Esophagus (tissue), 2 donors: ENCODE data around the gene HPCAL1. TPM values are rescaled to one million over a fixed set of nuclear protein-coding genes. Genes with fewer than 3 reads are reported as not detected.

ENCODE experiments used
- H3K27ac ChIP-seq, 2 donors: one replicate each; pipeline ENCODE4 v1.5.1; 2013; ENCODE audit warnings: low read depth in 2 of 2, mild to moderate bottlenecking in 2 of 2, inconsistent platforms in 1 of 2, low read length in 1 of 2, moderate library complexity in 1 of 2
- H3K27me3 ChIP-seq, 2 donors: one replicate each; pipeline ENCODE4 v1.6.1; 2013; ENCODE audit warnings: low read length in 2 of 2, control low read depth in 1 of 2, mild to moderate bottlenecking in 1 of 2; ENCODE audit not compliant: insufficient read depth in 2 of 2, control insufficient read depth in 1 of 2
- H3K36me3 ChIP-seq, 2 donors: one replicate each; pipeline ENCODE4 v1.6.1; 2013; ENCODE audit warnings: low read length in 1 of 2; ENCODE audit not compliant: control insufficient read depth in 2 of 2, insufficient read depth in 2 of 2
- H3K4me1 ChIP-seq, 2 donors: one replicate each; pipeline ENCODE4 v1.6.1; 2013; ENCODE audit warnings: low read length in 1 of 2; ENCODE audit not compliant: control insufficient read depth in 2 of 2, insufficient read depth in 2 of 2
- H3K4me3 ChIP-seq, 2 donors: one replicate each; pipeline ENCODE4 v1.5.1; 2013; ENCODE audit warnings: low read length in 2 of 2, mild to moderate bottlenecking in 2 of 2, low read depth in 1 of 2, moderate library complexity in 1 of 2
- H3K9me3 ChIP-seq, 2 donors: one replicate each; pipeline ENCODE4 v1.6.1; 2013; ENCODE audit warnings: mild to moderate bottlenecking in 2 of 2, low read depth in 1 of 2, low read length in 1 of 2, moderate library complexity in 1 of 2; ENCODE audit not compliant: control insufficient read depth in 2 of 2, insufficient read depth in 1 of 2
- WGBS, 2 donors: extraction: QIAGEN DNeasy Blood & Tissue Kit; methylation state at CpG; one replicate each; pipeline ENCODE4 v1.1.7; 2013; 5-methylcytosine and 5-hydroxymethylcytosine counted together
- polyA plus RNA-seq, 2 donors: library from polyadenylated mRNA; stranded (reverse); fragments of 200-250 nt; gene quantifications; one replicate each; pipeline ENCODE4 v1.2.3, GENCODE V29; 2013
- donor health status: healthy with polysubstance abuse.
- donor health status: Bipolar disorder and iron deficiency.

Gene HPCAL1
- polyA plus RNA-seq, 2 donors = 6.2 to 13.2 TPM

GRCh38 chr2:10307561-10308156 lies 5.0 kb downstream of the HPCAL1 start:
- Histone ChIP-seq H3K4me3 (no peak overlapping the region), H3K4me1 (peaks cover 3 to 6% of the 10 kb centered on the region in 2 donors), H3K27me3 (no peaks in the 10 kb centered on the region), H3K9me3 (peaks cover 0 to 3% of the 10 kb centered on the region in 2 donors), H3K36me3 (peaks cover 0 to 4% of the 10 kb centered on the region in 2 donors), H3K27ac (no peak overlapping the region)
- whole genome bisulfite sequencing, 2 donors = 69 to 86% methylated on average over 7 of the region's 7 CpGs

- H3K9me3 ChIP-seq = peaks cover 0 to 3% of the 10 kb centered on the region in 2 donors
These were observed 6.2 kb downstream of the HPCAL1 start for GRCh38 chr2:10308866-10309265.

GRCh38 chr2:10309286-10309685 lies 6.6 kb downstream of the HPCAL1 start:
- Histone ChIP-seq H3K27ac (no peak overlapping the region), H3K4me1 (peaks cover 2 to 3% of the 10 kb centered on the region in 2 donors), H3K4me3 (no peak overlapping the region), H3K9me3 (peaks cover 0 to 3% of the 10 kb centered on the region in 2 donors), H3K27me3 (no peaks in the 10 kb centered on the region), H3K36me3 (peaks cover 0 to 6% of the 10 kb centered on the region in 2 donors)
- WGBS, 2 donors = 60 to 66% methylated on average over 3 of the region's 3 CpGs

More at GRCh38 chr2:10308866-10309265, 6.2 kb downstream of the HPCAL1 start:
- peaks cover 0 to 6% of the 10 kb centered on the region in 2 donors for H3K36me3 ChIP-seq
- H3K4me1 ChIP-seq = peaks cover 3 to 4% of the 10 kb centered on the region in 2 donors
- H3K27me3 ChIP-seq = no peaks in the 10 kb centered on the region
- no peak overlapping the region for H3K4me3 ChIP-seq
- no peak overlapping the region for H3K27ac ChIP-seq
- whole genome bisulfite sequencing, 2 donors = 97 to 98% methylated on average over 2 of the region's 2 CpGs

GRCh38 chr2:10310309-10310888 lies 7.7 kb downstream of the HPCAL1 start:
- peaks cover 0 to 3% of the 10 kb centered on the region in 2 donors for H3K4me1 ChIP-seq
- peaks cover 0 to 3% of the 10 kb centered on the region in 2 donors for H3K9me3 ChIP-seq
- H3K27me3 ChIP-seq = no peaks in the 10 kb centered on the region
- WGBS, 2 donors = 90 to 93% methylated on average over 14 of the region's 14 CpGs
- no peak overlapping the region for H3K4me3 ChIP-seq
- no peak overlapping the region for H3K27ac ChIP-seq
- H3K36me3 ChIP-seq = peaks cover 0 to 6% of the 10 kb centered on the region in 2 donors

- Histone ChIP-seq H3K4me1 (peaks cover 0 to 3% of the 10 kb centered on the region in 2 donors), H3K4me3 (no peak overlapping the region), H3K27ac (no peak overlapping the region), H3K27me3 (no peaks in the 10 kb centered on the region), H3K9me3 (peaks cover 0 to 3% of the 10 kb centered on the region in 2 donors), H3K36me3 (peaks cover 0 to 6% of the 10 kb centered on the region in 2 donors)
- WGBS, 2 donors = 72 to 86% methylated on average over 4 of the region's 4 CpGs
These were observed 9.0 kb downstream of the HPCAL1 start for GRCh38 chr2:10311736-10312135.

GRCh38 chr2:10312437-10312957 lies 9.8 kb downstream of the HPCAL1 start:
- Histone ChIP-seq H3K4me3 (no peak overlapping the region), H3K27me3 (no peaks in the 10 kb centered on the region), H3K27ac (no peak overlapping the region), H3K9me3 (peaks cover 0 to 3% of the 10 kb centered on the region in 2 donors), H3K4me1 (peaks cover 0 to 3% of the 10 kb centered on the region in 2 donors), H3K36me3 (peaks cover 0 to 6% of the 10 kb centered on the region in 2 donors)
- 88 to 99% methylated on average over 5 of the region's 5 CpGs for WGBS, 2 donors

GRCh38 chr2:10316336-10316735 lies 13.6 kb downstream of the HPCAL1 start:
- Histone ChIP-seq H3K36me3 (peaks cover 0 to 6% of the 10 kb centered on the region in 2 donors), H3K27ac (no peak overlapping the region), H3K9me3 (peaks cover 0 to 3% of the 10 kb centered on the region in 2 donors), H3K4me3 (no peak overlapping the region), H3K4me1 (no peaks in the 10 kb centered on the region), H3K27me3 (no peaks in the 10 kb centered on the region)
- 56 to 64% methylated on average over 6 of the region's 6 CpGs for WGBS, 2 donors

GRCh38 chr2:10316860-10317259 lies 14.2 kb downstream of the HPCAL1 start:
- H3K36me3 ChIP-seq = peaks cover 0 to 6% of the 10 kb centered on the region in 2 donors
- H3K27me3 ChIP-seq = no peaks in the 10 kb centered on the region
- H3K4me3 ChIP-seq = no peak overlapping the region
- H3K9me3 ChIP-seq = peaks cover 0 to 3% of the 10 kb centered on the region in 2 donors
- no peaks in the 10 kb centered on the region for H3K4me1 ChIP-seq
- WGBS, 2 donors = 61 to 68% methylated on average over 7 of the region's 7 CpGs
- H3K27ac ChIP-seq = no peak overlapping the region

GRCh38 chr2:10317646-10318045 lies 14.9 kb downstream of the HPCAL1 start:
- Histone ChIP-seq H3K4me1 (no peaks in the 10 kb centered on the region), H3K36me3 (peaks cover 0 to 2% of the 10 kb centered on the region in 2 donors), H3K27ac (no peak overlapping the region), H3K9me3 (peaks cover 0 to under 1% of the 10 kb centered on the region in 2 donors), H3K27me3 (no peaks in the 10 kb centered on the region), H3K4me3 (no peak overlapping the region)
- WGBS, 2 donors = 70 to 73% methylated on average over 5 of the region's 5 CpGs
